NT2/D1 (cell line): ENCODE data around the gene CHML.

Experiments used
- YY1 ChIP-seq: IDR thresholded peaks from 2 replicates; pipeline ENCODE4 v1.6.1; 2011; ENCODE audit not compliant: insufficient read length, insufficient read depth
- ZNF274 ChIP-seq: IDR thresholded peaks from 2 replicates; pipeline ENCODE4 v1.6.1; 2011; ENCODE audit warnings: mild to moderate bottlenecking, low read depth, low read length

DNA sequence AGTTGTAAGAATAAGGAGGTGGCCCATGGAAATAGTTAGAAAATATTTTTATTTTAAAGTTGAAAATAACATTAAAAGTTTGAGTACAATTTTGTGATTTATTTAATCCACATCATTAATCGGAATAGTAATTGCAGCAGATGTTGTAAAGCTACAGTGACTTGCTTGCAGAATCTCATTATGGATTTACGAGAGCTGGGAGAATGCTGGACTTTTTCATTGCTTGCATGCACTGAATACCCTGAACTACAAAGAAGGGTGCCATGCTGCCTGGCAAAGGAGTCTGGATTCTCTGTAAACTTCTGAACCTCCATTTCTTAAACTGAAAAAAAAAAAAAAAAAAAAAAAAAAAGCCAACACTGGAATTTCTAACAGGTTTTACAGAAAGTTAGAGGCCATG lies 38.4 kb upstream of the CHML start:
- no peak for TF ChIP-seq ZNF274
- TF ChIP-seq YY1, result no peak
